Keratinocyte (primary cell): ENCODE data around the gene PHACTR1. TPM values are rescaled to one million over a fixed set of nuclear protein-coding genes. Genes with fewer than 3 reads are reported as not detected.

Experiments
- DNase-seq: peaks from one replicate; pipeline ENCODE4 v3.0.0-alpha.2; 2011; ENCODE audit warnings: low read depth, missing footprints, low spot score
- FAIRE-seq: peaks from 2 replicates; lab custom pipeline; 2011; peaks lifted over from hg19 to GRCh38; lab: Jason Lieb, UNC
- H2AFZ ChIP-seq: 2 replicates; pipeline ENCODE4 v1.6.0; 2012; ENCODE audit warnings: low read length, control low read depth, inconsistent platforms; ENCODE audit not compliant: control insufficient read depth
- H3K27ac ChIP-seq: 2 replicates; pipeline ENCODE4 v1.5.1; 2011; ENCODE audit warnings: low read length; ENCODE audit not compliant: control insufficient read depth, insufficient read depth
- H3K27me3 ChIP-seq: 3 replicates; pipeline ENCODE4 v1.6.0; 2011; ENCODE audit warnings: low read length; ENCODE audit not compliant: control insufficient read depth, insufficient read depth; ENCODE audit errors: extremely low read depth
- H3K36me3 ChIP-seq, 2 experiments: 2 replicates in 1 of 2; 3 replicates in 1 of 2; pipeline ENCODE4 v1.5.1; 2011; ENCODE audit warnings: low read length in 2 of 2, mild to moderate bottlenecking in 1 of 2; ENCODE audit not compliant: control insufficient read depth in 2 of 2, insufficient read depth in 2 of 2; ENCODE audit errors: extremely low read depth in 1 of 2
- H3K4me1 ChIP-seq: 3 replicates; pipeline ENCODE4 v1.5.1; 2011; ENCODE audit warnings: low read length; ENCODE audit not compliant: control insufficient read depth, insufficient read depth; ENCODE audit errors: extremely low read depth
- H3K4me2 ChIP-seq: 3 replicates; pipeline ENCODE4 v1.6.0; 2011; ENCODE audit warnings: low read depth, low read length; ENCODE audit not compliant: control insufficient read depth, insufficient read depth; ENCODE audit errors: extremely low read depth
- H3K4me3 ChIP-seq, 3 experiments: fragments of 200-600 bp in 1 of 3; sonication (generic) in 1 of 3; 2 replicates in 2 of 3; 3 replicates in 1 of 3; pipeline ENCODE4 v1.5.1; 2011 to 2016; ENCODE audit warnings: low read length in 3 of 3, mild to moderate bottlenecking in 3 of 3, control low read depth in 2 of 3, inconsistent platforms in 1 of 3, low read depth in 1 of 3, mixed read lengths in 1 of 3, mixed run types in 1 of 3, moderate library complexity in 1 of 3; ENCODE audit not compliant: control insufficient read depth in 2 of 3, insufficient read depth in 2 of 3; ENCODE audit errors: extremely low read depth in 1 of 3
- H3K79me2 ChIP-seq: 2 replicates; pipeline ENCODE4 v1.6.0; 2012; ENCODE audit warnings: low read length; ENCODE audit not compliant: control insufficient read depth, insufficient read depth
- H3K9ac ChIP-seq: 3 replicates; pipeline ENCODE4 v1.6.0; 2011; ENCODE audit warnings: low read length; ENCODE audit not compliant: control insufficient read depth, insufficient read depth; ENCODE audit errors: extremely low read depth
- H3K9me1 ChIP-seq: 3 replicates; pipeline ENCODE4 v1.6.0; 2011; ENCODE audit warnings: low read length; ENCODE audit not compliant: control insufficient read depth, insufficient read depth; ENCODE audit errors: extremely low read depth
- H3K9me3 ChIP-seq: 2 replicates; pipeline ENCODE4 v1.5.1; 2012; ENCODE audit warnings: low read depth, low read length; ENCODE audit not compliant: control insufficient read depth
- H4K20me1 ChIP-seq: 3 replicates; pipeline ENCODE4 v1.6.0; 2011; ENCODE audit warnings: low read length; ENCODE audit not compliant: control insufficient read depth, insufficient read depth; ENCODE audit errors: extremely low read depth
- EZH2 ChIP-seq: IDR thresholded peaks from one replicate; pipeline ENCODE4 v1.6.1; 2012; ENCODE audit warnings: inconsistent platforms, mild to moderate bottlenecking, low read length, moderate library complexity
- dilution Hi-C: fragments of 300-500 bp; cut with MboI; formaldehyde crosslinking; loops from one replicate; pipeline ENCODE4 v1.7.0; 2020; ENCODE audit warnings: low sequenced_read_pairs; ENCODE audit not compliant: extremely low pct_ligation_motif_present
- polyA plus RNA-seq, 5 experiments: library from polyadenylated mRNA; depleted of rRNA in 3 of 5; stranded (reverse) in 3 of 5; stranded (forward) in 1 of 5; unstranded in 1 of 5; fragments of >200 nt; gene quantifications; 1 replicate in 1 of 5; 2 replicates in 3 of 5; 3 replicates in 1 of 5; pipeline versions ENCODE4 v1.2.1 to v1.2.3, GENCODE V29; 2011 to 2012; ENCODE audit warnings: missing spikeins in 2 of 5, low read depth in 1 of 5, low replicate concordance in 1 of 5
- TF ChIP-seq, protein P1 (sequence below), 3 experiments: IDR thresholded peaks in 1 of 3; conservative IDR thresholded peaks in 1 of 3; optimal IDR thresholded peaks in 1 of 3; 2 replicates in 2 of 3; 3 replicates in 1 of 3; pipeline versions ENCODE3 to v1.5.1; 2011; ENCODE audit warnings: low read length in 3 of 3, mild to moderate bottlenecking in 3 of 3, moderate library complexity in 2 of 3, control low read depth in 1 of 3, inconsistent platforms in 1 of 3; ENCODE audit not compliant: insufficient read depth in 2 of 3; ENCODE audit errors: extremely low read depth in 1 of 3

Gene PHACTR1
- polyA plus RNA-seq, 1 donor (not counting 4 experiments of a cell fraction or from before 2014, with no cell fraction given), result 0.22 TPM

DNA sequence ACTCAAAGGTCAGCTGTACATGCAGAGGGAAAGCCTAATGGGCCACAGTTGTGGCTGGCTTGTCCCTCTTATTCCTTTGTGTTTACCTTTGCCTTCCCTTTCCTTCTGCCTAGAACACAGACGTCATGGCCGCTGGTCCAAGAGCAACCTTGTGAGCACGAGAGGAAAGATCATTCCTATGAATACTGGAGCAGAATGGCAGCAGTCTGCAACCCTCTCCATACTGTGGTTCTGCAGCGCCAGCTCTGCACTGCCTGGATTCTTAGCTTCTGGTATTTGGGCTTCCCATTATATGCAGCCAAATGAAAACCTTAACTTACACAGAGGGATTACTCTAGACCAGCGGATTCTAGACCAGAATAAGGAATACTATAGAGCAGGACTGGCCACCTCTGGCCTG is 599.3 kb downstream of the PHACTR1 start:
- no peak overlapping the region for H3K9ac ChIP-seq
- H3K79me2 ChIP-seq, result no peaks in the 10 kb centered on the region
- H3K27me3 ChIP-seq, result no peaks in the 10 kb centered on the region
- no peaks in the 10 kb centered on the region for H4K20me1 ChIP-seq
- no peak overlapping the region for H3K27ac ChIP-seq
- H3K4me1 ChIP-seq, result no peaks in the 10 kb centered on the region
- H3K4me3 ChIP-seq, result no peak overlapping the region
- TF ChIP-seq, protein P1, sequence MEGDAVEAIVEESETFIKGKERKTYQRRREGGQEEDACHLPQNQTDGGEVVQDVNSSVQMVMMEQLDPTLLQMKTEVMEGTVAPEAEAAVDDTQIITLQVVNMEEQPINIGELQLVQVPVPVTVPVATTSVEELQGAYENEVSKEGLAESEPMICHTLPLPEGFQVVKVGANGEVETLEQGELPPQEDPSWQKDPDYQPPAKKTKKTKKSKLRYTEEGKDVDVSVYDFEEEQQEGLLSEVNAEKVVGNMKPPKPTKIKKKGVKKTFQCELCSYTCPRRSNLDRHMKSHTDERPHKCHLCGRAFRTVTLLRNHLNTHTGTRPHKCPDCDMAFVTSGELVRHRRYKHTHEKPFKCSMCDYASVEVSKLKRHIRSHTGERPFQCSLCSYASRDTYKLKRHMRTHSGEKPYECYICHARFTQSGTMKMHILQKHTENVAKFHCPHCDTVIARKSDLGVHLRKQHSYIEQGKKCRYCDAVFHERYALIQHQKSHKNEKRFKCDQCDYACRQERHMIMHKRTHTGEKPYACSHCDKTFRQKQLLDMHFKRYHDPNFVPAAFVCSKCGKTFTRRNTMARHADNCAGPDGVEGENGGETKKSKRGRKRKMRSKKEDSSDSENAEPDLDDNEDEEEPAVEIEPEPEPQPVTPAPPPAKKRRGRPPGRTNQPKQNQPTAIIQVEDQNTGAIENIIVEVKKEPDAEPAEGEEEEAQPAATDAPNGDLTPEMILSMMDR (optimal IDR thresholded peaks at IDR 0.05 in 1 of 3, IDR thresholded peaks at IDR 0.05 in 1 of 3, conservative IDR thresholded peaks at IDR 0.05 in 1 of 3; ENCODE audit: extremely low read depth in 1 of 3, insufficient read depth in 2 of 3, low read length in 3 of 3), result no peak
- no peak for TF ChIP-seq EZH2
- peaks cover 9 to 15% of the 10 kb centered on the region in 2 experiments for H3K36me3 ChIP-seq
- H2AFZ ChIP-seq, result no peak overlapping the region
- no peak overlapping the region for H3K4me2 ChIP-seq
- DNase-seq, result no peak
- H3K9me1 ChIP-seq, result no peaks in the 10 kb centered on the region
- dilution Hi-C loops, result no loop called here
- no peaks in the 10 kb centered on the region for H3K9me3 ChIP-seq
- FAIRE-seq, result no peak

DNA sequence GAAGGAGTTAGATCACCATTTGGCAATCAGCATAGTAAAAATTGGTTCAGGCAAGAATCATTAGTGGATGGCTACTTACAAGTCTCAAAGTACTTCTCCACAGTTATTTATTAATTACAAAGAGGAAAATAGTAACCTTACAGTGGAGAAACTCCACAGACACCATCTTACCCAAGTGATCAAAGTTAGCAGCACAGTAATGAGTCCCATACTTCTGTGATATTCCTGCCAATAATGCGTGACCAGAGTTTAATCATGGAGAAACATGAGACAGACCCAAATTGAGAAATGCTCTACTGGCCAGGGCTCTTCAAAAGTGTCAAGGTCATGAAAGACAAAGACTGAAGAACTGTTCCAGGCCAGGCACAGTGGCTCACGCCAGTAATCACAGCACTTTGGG is 602.3 kb downstream of the PHACTR1 start:
- dilution Hi-C loops, result no loop called here
- peaks cover 9 to 25% of the 10 kb centered on the region in 2 experiments for H3K36me3 ChIP-seq
- no peak for FAIRE-seq

More for the DNA sequence above, 602.3 kb downstream of the PHACTR1 start:
- Histone ChIP-seq H3K4me2 (no peak overlapping the region), H3K4me3 (no peak overlapping the region), H3K9ac (no peak overlapping the region), H3K79me2 (no peaks in the 10 kb centered on the region), H3K27me3 (no peaks in the 10 kb centered on the region), H3K9me3 (no peaks in the 10 kb centered on the region), H3K9me1 (no peaks in the 10 kb centered on the region), H3K4me1 (no peaks in the 10 kb centered on the region), H4K20me1 (no peaks in the 10 kb centered on the region), H3K27ac (no peak overlapping the region), H2AFZ (no peak overlapping the region)
- TF ChIP-seq, protein P1 (optimal IDR thresholded peaks at IDR 0.05 in 1 of 3, IDR thresholded peaks at IDR 0.05 in 1 of 3, conservative IDR thresholded peaks at IDR 0.05 in 1 of 3; ENCODE audit: extremely low read depth in 1 of 3, insufficient read depth in 2 of 3, low read length in 3 of 3), result no peak
- TF ChIP-seq EZH2, result no peak
- DNase-seq, result no peak
